ENCODE data around the gene RAB1A.
"Not testable (repeated sequence)": the region's sequence is repeated elsewhere in the genome, so short reads cannot be mapped to it uniquely, and the experiment has no call there.

Gene RAB1A

GRCh38 chr2:65129826-65130663 lies at the start of gene RAB1A:
RAB1A (minus strand) TSS chr2:65130106; CDS start chr2:65129915, 191 bp downstream.
- peak; percentile 100 for DNase-seq

- no peak for DNase-seq
These were observed 48.0 kb upstream of the RAB1A start for GRCh38 chr2:65177751-65178442.

- DNase-seq: no peak
These were observed 46.1 kb upstream of the RAB1A start for GRCh38 chr2:65175894-65176530.

DNA sequence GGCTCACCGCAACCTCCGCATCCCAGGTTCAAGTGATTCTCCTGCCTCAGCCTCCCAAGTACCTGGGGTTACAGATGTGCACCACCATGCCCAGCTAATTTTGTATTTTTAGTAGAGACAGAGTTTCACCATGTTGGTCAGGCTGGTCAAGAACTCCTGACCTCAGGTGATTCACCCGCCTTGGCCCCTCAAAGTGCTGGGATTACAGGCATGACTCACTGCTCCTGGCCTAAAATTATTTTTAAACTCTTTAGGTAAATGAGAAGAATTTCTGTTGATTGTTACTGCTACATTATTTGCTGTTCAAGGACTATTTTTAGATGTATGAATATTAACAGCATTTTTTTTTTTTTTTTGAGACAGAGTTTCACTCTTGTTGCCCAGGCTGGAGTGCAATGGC lies 44.1 kb upstream of the RAB1A start:
- DNase-seq: not testable (repeated sequence)

- DNase-seq: no peak
These were observed 43.3 kb upstream of the RAB1A start for GRCh38 chr2:65172994-65173790.

DNA sequence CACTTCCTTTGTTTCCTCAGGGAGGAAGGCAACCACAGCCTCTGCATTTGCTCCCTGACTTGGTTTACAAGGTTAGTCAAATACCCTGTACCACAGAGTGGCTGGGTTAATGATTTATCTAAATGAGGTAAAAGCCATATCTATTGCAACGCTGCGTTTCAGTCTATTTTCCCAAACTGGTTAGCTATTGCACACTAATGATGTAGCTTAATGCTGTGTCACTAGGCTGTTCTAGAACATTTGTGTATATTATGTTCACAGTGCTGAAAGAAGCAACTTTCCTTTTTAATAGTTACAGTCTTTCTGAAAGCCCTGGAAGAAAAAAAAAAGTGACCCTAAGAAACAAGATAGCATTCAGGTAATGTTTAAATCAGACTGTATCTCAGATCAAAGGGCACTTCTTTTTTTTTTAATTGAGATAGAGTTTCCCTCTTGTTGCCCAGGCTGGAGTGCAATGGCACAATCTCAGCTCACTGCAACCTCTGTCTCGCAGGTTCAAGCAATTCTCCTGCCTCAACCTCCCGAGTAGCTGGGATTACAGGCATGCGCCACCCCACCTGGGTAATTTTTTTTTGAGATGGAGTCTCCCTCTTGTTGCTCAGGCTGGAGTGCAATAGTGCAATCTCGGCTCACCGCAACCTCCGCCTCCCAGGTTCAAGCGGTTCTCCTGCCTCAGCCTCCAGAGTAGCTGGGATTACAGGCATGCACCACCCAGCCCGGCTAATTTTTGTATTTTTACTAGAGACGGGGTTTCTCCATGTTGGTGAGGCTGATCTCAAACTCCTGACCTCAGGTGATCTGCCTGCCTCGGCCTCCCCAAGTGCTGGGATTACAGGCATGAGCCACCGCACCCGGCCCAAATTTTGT lies 40.9 kb upstream of the RAB1A start:
- DNase-seq: not testable (repeated sequence)

- no peak for DNase-seq
These were observed 39.8 kb upstream of the RAB1A start for GRCh38 chr2:65169760-65170136.

DNA sequence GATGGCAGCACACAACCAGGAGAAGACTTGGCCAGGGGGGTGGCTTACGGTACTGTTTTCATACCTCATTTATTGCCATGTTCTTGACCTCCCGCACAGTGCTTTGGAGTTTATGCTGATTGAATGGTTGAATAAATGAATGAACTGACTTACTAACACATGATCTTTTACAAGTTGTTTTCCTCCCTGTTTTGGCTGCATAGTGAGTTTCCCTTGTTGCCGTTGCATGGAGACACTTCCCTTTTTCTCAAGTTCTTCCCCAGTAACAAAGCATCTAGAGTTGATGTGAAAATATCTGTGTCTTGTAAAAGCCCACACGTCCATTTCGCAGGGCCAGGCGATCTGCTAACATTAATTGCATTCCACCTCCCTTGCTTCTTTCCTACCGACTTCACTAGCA lies 35.7 kb upstream of the RAB1A start:
- no peak for DNase-seq

DNA sequence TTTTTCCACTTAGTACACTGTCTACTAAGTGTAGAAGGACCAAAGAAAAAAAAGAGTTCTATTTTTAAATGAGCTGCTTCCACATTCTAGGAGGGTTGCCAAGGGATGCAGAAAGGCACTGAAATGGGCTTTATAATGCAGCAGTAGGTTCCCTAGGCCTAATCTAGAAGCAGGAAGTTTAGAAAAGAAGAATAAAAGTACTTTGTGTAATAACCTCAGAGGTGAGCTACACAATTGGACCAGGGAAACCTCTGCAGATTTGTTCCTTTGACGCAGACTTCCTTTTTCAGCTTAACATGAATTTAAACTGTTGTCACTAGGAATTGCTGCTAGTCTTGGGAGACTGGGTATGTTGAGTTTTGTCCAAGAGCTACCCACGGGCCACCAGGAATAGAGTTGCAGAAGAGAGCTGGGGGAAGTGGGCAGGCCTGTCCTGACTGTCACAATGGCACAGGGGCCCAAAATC lies 34.6 kb upstream of the RAB1A start:
- no peak for DNase-seq

DNA sequence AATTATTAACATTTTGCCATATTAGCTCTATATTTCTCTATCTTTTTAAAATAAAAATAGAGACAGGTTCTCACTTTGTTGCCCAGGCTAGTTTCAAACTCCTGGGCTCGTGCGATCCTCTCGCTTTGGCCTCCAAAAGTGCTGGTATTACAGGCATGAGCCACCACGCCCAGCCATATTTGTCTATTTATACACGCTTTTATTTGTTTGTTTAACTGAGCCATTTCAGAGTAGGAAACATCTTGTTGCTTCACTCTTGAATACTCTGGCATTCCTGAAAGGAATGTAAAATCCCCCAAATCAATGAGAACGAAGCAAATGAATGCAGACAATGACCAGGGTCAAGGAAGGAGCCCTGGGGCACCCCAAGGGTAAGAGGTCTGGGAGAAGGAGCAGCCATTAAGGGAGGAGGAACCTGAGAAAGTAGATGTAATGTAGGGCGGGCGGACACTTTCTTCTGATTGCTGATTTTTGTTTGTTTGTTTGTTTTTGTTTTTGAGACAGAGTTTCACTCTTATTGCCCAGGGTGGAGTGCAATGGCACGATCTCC lies 31.7 kb upstream of the RAB1A start:
- no peak for DNase-seq

GRCh38 chr2:65159906-65160305 lies 30.0 kb upstream of the RAB1A start:
- DNase-seq: no peak

DNA sequence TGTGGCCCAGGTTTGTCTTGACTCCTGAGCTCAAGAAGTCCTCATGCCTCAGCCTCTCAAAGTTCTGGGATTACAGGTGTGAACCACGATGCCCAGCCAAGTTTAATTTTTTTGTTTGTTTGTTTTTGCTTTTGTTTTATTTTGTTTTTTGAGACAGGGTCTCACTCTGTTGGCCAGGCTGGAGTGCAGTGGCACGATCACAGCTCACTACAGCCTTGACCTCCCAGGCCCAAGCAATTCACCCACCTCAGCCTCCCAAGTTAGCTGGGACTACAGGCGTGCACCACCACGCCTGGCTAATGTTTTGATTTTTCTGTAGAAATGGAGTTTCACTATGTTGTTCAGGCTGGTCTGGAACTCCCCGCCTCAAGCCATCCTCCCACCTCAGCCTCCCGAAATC lies 29.4 kb upstream of the RAB1A start:
- DNase-seq: no peak

- no peak for DNase-seq
These were observed 28.7 kb upstream of the RAB1A start for GRCh38 chr2:65158557-65158956.

DNA sequence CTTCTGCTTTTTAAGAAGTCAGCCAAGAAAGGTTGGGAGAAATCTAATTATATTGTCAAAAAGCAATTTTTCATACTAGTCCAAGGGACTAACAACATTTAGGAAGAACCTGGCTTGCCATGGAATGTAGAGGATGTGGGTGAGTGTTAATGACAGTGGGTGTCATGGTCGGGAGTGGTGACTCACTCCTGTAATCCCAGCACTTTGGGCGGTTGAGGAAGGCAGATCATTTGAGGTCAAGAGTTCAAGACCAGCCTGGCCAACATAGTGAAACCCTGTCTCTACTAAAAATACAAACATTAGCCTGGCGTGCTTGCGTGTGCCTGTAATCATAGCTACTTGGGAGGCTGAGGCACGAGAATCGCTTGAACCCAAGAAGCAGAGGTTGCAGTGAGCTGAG lies 27.9 kb upstream of the RAB1A start:
- DNase-seq: not testable (repeated sequence)

- no peak for DNase-seq
These were observed 26.1 kb upstream of the RAB1A start for GRCh38 chr2:65156041-65156440.

GRCh38 chr2:65153515-65153914 lies 23.6 kb upstream of the RAB1A start:
- no peak for DNase-seq

- no peak for DNase-seq
These were observed 16.2 kb upstream of the RAB1A start for GRCh38 chr2:65146078-65146477.

- peak; percentile 8 for DNase-seq
These were observed 14.7 kb upstream of the RAB1A start for GRCh38 chr2:65144571-65144970.

GRCh38 chr2:65142515-65142914 lies 12.6 kb upstream of the RAB1A start:
- peak; percentile 56 for DNase-seq

- DNase-seq: peak; percentile 17
These were observed 7.4 kb upstream of the RAB1A start for GRCh38 chr2:65137197-65137775.

GRCh38 chr2:65136253-65136652 lies 6.3 kb upstream of the RAB1A start:
- DNase-seq: no peak

All from activated effector memory CD4-positive, alpha-beta T cell treated with anti-CD3 and anti-CD28 coated beads, Interleukin-2, amount 50 U/mL, for 16 hours (primary cell).